LNCAP (cell line): Measurements from ENCODE around the gene CCDC194.

Experiments used
- TF ChIP-seq, protein P1 (sequence below): fragments of 450-650 bp; IDR thresholded peaks from 2 replicates; pipeline ENCODE4 v1.5.1; 2017; ENCODE audit warnings: mild to moderate bottlenecking

The CCDC194 gene

DNA sequence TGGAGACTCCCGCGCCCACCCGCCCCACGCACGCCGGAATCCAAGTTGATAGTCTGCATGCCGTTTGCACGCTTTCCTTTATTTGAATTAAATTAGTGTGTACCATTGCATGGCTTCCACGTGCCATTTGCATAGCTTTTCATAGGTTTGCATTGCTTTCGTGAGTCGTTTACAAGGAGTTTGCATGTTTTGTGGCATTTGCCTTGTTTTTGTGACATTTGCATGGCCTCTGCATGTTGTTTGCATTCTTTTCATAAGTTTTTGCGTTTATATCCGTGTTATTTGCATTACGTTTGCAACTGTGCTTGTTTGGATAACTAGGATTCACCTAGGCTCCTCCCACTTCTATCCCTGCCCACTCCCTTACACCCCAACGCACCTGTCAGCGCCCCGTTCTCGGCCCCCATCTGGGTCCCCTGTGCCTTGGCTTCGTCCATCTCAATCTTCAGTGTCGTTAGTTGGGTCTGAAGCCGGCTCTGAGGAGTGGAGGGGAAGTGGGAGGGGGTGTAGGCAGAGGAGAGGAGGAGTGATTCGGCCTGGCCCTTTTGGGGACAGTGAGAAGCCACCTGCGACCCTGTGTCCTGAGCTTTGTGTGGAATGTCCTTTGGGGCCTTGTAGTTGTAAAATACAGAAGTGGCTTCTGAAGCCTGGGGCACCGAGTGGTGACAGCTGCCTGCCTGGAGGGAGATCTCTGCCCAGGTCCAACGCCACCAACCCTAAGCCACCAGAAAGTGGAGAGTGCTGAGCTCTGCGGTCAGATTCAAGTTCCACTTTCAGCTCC is 2.4 kb downstream of the CCDC194 start:
- TF ChIP-seq, protein P1, sequence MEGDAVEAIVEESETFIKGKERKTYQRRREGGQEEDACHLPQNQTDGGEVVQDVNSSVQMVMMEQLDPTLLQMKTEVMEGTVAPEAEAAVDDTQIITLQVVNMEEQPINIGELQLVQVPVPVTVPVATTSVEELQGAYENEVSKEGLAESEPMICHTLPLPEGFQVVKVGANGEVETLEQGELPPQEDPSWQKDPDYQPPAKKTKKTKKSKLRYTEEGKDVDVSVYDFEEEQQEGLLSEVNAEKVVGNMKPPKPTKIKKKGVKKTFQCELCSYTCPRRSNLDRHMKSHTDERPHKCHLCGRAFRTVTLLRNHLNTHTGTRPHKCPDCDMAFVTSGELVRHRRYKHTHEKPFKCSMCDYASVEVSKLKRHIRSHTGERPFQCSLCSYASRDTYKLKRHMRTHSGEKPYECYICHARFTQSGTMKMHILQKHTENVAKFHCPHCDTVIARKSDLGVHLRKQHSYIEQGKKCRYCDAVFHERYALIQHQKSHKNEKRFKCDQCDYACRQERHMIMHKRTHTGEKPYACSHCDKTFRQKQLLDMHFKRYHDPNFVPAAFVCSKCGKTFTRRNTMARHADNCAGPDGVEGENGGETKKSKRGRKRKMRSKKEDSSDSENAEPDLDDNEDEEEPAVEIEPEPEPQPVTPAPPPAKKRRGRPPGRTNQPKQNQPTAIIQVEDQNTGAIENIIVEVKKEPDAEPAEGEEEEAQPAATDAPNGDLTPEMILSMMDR: no peak

DNA sequence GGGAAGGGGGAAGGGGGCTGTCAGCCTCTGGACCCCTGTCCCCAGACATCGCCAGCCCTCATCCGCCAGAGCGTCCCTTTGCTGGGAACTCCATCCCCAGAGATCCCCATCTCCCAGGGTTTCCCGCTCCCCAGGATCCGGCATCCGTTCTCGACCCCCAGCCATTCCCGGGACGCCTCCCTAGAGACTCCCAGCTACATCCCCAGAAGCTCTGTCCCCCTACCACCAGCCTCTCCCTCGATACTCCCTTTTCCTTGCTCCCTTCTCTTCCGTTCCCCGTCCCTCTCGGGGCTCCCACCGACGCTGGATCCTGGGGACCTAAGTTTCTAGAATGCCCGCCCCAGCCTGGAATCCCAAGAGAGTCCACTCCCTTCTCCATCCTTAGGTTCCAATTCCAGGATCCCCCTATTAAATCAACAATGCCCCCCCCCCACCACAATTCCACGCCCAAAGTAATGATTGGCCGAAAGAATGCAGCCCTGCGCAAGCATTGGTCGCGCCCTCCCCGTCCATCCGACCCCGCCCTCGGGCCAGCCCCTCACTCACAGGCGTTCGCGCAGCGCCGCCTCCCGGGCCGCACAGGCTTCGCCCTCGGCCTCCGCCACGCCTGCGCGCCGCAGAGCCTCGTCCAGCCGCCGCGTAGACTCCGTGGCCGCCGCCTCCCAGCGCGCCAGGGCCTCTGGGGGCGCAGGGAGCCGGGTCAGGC is 3.2 kb downstream of the CCDC194 start:
- TF ChIP-seq, protein P1: peak; percentile 55

DNA sequence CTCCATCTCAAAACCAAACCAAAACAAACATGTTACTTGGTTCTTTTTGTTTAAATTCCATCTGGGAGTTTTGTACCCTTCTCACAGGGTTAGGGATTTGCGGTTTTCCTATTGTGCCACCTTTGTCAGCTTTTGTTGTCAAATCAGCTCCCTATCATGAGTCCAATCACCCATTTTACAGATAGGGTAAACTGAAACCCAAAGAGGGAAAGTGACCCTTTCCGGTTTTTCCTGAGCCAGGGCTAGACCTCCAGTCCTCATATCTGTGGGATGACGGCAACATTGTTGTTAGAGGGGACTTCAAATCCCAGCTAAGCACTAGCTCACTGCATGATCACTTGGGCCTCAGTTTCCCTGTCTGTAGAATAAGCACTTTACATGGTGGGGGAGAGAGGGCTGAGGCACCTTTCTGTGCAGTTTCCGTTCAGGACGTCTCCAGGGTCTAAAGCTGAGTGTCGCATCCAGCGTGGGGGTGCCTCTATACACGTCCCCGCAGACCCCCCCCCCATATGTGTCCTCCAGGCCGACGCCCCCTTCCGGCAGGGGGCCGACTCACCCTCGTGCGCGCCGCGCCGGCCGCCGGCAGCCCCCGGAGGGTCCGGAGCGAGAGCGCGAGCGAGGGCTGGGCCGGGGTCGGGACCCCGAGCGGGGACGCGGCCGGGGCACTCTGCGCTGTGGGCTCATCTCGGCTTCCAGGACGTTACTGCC is 3.9 kb downstream of the CCDC194 start:
- TF ChIP-seq, protein P1: no peak

DNA sequence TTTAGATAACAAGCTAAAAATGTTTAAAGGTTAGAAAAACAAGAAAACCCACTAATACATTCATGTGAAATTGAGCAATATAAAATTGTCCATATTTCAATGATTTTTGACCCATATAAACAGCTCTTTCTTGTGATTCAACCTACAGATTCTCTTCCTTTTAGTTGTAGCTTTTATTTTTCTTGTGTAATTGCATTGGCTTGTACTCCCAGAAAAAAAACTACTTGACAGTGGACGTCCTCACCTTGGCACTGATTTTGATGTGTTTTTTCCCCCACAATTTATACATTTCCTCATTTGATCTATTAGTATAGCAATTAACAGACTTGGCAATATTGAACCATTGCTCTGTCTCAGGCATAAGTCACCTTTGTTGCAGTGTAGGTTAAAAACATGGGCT is 4.7 kb downstream of the CCDC194 start:
- TF ChIP-seq, protein P1: no peak

DNA sequence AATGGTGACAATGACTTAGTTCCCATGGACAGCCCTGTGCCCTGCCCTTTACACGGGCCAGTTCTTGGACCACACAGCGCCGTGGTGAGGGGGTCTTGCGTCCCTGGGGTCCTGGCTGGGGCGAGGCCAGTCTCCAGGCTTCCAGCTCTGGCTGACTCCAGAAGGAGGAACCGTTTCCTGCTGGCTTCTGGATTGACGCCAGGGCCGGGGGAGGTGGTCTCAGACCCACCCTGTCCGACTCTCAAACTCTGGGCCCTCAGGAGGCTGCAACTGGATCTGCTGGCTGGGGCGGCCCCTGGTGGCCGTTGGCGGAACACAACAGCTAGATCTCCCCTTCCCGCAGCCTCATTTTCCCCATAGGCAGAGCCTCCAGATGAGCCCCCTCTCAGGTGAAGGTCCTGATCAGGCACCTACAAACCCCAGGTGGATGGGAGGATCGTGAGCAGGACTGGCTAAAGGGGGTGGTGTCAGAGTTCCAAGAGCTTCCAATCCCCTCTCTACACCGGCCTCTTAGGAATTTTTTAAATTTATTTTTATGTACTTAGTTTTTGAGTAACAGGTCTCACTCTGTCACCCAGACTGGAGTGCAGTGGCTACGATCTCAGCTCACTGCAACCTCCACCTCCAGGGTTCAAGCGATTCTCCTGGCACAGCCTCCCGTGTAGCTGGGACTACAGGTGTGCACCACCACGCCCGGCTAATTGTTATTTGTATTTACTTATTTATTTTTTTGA is 8.0 kb downstream of the CCDC194 start:
- TF ChIP-seq, protein P1: peak; percentile 88

DNA sequence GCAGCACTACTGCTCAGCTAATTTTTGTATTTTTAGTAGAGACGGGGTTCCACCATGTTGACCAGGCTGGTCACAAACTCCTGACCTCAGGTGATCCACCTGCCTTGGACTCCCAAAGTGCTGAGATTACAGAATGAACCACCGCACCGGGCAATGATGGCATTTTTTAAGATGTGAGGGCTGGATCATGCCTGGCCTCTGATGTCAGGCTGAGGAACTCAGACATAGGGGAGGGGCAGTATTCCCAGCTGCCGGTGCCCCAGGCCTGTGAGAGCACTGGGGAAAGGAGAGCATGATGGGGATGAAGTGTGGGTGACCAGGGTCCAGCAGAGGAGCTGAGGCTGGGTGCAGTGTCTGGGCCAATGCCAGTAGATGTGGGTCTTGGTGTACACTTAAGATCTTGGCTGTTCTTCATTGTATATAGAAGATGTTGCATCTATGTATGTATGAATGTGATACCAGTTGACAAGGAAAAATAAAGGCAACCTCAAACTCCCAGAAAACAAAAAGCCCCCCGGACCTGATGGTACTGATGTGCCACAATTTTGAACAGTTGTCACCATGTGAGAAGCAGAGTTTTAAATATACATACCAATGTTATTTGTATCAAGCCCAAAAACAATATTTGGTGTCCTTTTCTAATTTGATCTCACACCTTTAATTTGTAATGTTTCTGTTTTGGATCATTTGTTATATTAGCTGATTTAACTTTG is 13.4 kb downstream of the CCDC194 start:
- TF ChIP-seq, protein P1: no peak
